H1 (cell line): Measurements from ENCODE around the gene PRRT4.

Experiments
- ATF3 ChIP-seq: IDR thresholded peaks from 2 replicates; pipeline ENCODE4 v1.6.1; 2011; ENCODE audit warnings: low read depth, mild to moderate bottlenecking, low read length; ENCODE audit not compliant: insufficient read depth
- BCL11A ChIP-seq, 2 experiments: IDR thresholded peaks; one replicate each; pipeline ENCODE4 v1.6.1; 2011; ENCODE audit warnings: low read depth in 2 of 2, low read length in 2 of 2, mild to moderate bottlenecking in 2 of 2
- CEBPB ChIP-seq: IDR thresholded peaks from 2 replicates; pipeline ENCODE4 v1.6.1; 2012; ENCODE audit warnings: low read depth, low read length
- CTCF ChIP-seq, 3 experiments: IDR thresholded peaks; 1 replicate in 2 of 3; 2 replicates in 1 of 3; pipeline versions ENCODE4 v1.5.1 to v1.6.1; 2011; ENCODE audit warnings: low read length in 3 of 3, mild to moderate bottlenecking in 3 of 3, inconsistent platforms in 2 of 3, low read depth in 1 of 3, moderate library complexity in 1 of 3; ENCODE audit not compliant: insufficient read depth in 1 of 3; ENCODE audit errors: control extremely low read depth in 1 of 3
- EP300 ChIP-seq, 2 experiments: IDR thresholded peaks; 1 replicate in 1 of 2; 2 replicates in 1 of 2; pipeline ENCODE4 v1.6.1; 2011 to 2012; ENCODE audit warnings: low read depth in 2 of 2, low read length in 2 of 2, mild to moderate bottlenecking in 2 of 2, borderline replicate concordance in 1 of 2, inconsistent platforms in 1 of 2, moderate library complexity in 1 of 2
- EZH2 ChIP-seq: fragments of 200-600 bp; sonication (generic); IDR thresholded peaks from 2 replicates; pipeline ENCODE4 v1.7.1; 2012; ENCODE audit warnings: low read depth, mild to moderate bottlenecking, moderate library complexity, low read length, inconsistent platforms; ENCODE audit not compliant: severe bottlenecking
- GABPA ChIP-seq: IDR thresholded peaks from 2 replicates; pipeline ENCODE4 v1.6.1; 2011; ENCODE audit warnings: mild to moderate bottlenecking, low read length, moderate library complexity, borderline replicate concordance; ENCODE audit not compliant: insufficient read depth
- POLR2A ChIP-seq, 2 experiments: IDR thresholded peaks; 1 replicate in 1 of 2; 2 replicates in 1 of 2; pipeline ENCODE4 v1.6.1; 2011; ENCODE audit warnings: low read depth in 2 of 2, low read length in 2 of 2, mild to moderate bottlenecking in 2 of 2; ENCODE audit errors: control extremely low read depth in 1 of 2
- POLR2AphosphoS5 ChIP-seq: IDR thresholded peaks from 2 replicates; pipeline ENCODE4 v1.6.1; 2011; ENCODE audit warnings: low read depth, low read length
- TAF1 ChIP-seq: IDR thresholded peaks from 2 replicates; pipeline ENCODE4 v1.6.1; 2011; ENCODE audit warnings: mild to moderate bottlenecking, low read depth, low read length
- TAF7 ChIP-seq: optimal IDR thresholded peaks from 2 replicates; pipeline ENCODE3; 2011; ENCODE audit warnings: low read depth, mild to moderate bottlenecking, inconsistent platforms, low read length, moderate library complexity, borderline replicate concordance
- YY1 ChIP-seq: IDR thresholded peaks from 2 replicates; pipeline ENCODE4 v1.6.1; 2011; ENCODE audit warnings: low read depth, mild to moderate bottlenecking, low read length
- ZNF274 ChIP-seq: IDR thresholded peaks from 2 replicates; pipeline ENCODE4 v1.7.0; 2012; ENCODE audit warnings: low read length, borderline replicate concordance; ENCODE audit errors: extremely low read depth

- TF ChIP-seq ZNF274 = no peak
- no peak for TF ChIP-seq CTCF (IDR thresholded peaks at IDR 0.05; ENCODE audit: control extremely low read depth in 1 of 3, insufficient read depth in 1 of 3, low read depth in 1 of 3, low read length in 3 of 3)
- no peak for TF ChIP-seq POLR2A (IDR thresholded peaks at IDR 0.05; ENCODE audit: control extremely low read depth in 1 of 2, low read depth in 2 of 2, low read length in 2 of 2)
- TF ChIP-seq YY1 = no peak
- no peak for TF ChIP-seq TAF7
- no peak for TF ChIP-seq GABPA
- no peak for TF ChIP-seq CEBPB
- no peak for TF ChIP-seq TAF1
- no peak for TF ChIP-seq ATF3
- no peak for TF ChIP-seq BCL11A (IDR thresholded peaks at IDR 0.05; ENCODE audit: low read depth in 2 of 2, low read length in 2 of 2)
- TF ChIP-seq POLR2AphosphoS5 = no peak
- no peak for TF ChIP-seq EP300 (IDR thresholded peaks at IDR 0.05; ENCODE audit: borderline replicate concordance in 1 of 2, low read depth in 2 of 2, low read length in 2 of 2)
- TF ChIP-seq EZH2 = no peak
These were observed 57.3 kb downstream of the PRRT4 start for GRCh38 chr7:128304212-128304611.
